Nephron (organoid): Measurements from ENCODE around the gene ENO2.

Experiments used
- H3K27ac Mint-ChIP-seq, 3 experiments: 2 replicates each; pipeline ENCODE4 v1.8.0; 2020; ENCODE audit warnings: mixed read lengths in 3 of 3, mild to moderate bottlenecking in 2 of 3, moderate library complexity in 1 of 3
- H3K27me3 Mint-ChIP-seq: 2 replicates; pipeline ENCODE4 v1.8.0; 2021; ENCODE audit warnings: low read depth, mild to moderate bottlenecking, moderate library complexity, mixed read lengths
- H3K36me3 Mint-ChIP-seq: 2 replicates; pipeline ENCODE4 v1.8.0; 2020; ENCODE audit warnings: low read depth, mixed read lengths
- H3K4me1 Mint-ChIP-seq: 2 replicates; pipeline ENCODE4 v1.8.0; 2020; ENCODE audit warnings: mixed read lengths
- H3K4me3 Mint-ChIP-seq, 3 experiments: 2 replicates each; pipeline ENCODE4 v1.8.0; 2020; ENCODE audit warnings: mild to moderate bottlenecking in 3 of 3, mixed read lengths in 3 of 3, moderate library complexity in 2 of 3
- H3K9me3 Mint-ChIP-seq: 2 replicates; pipeline ENCODE4 v1.8.0; 2020; ENCODE audit warnings: mixed read lengths
- TF ChIP-seq, protein P1 (sequence below), 3 experiments: fragments of 200-600 bp; sonication (generic); IDR thresholded peaks; one replicate each; pipeline ENCODE4 v1.5.0; 2021; ENCODE audit warnings: antibody characterized with exemption in 3 of 3; ENCODE audit not compliant: unreplicated experiment in 3 of 3

ENO2 gene

DNA sequence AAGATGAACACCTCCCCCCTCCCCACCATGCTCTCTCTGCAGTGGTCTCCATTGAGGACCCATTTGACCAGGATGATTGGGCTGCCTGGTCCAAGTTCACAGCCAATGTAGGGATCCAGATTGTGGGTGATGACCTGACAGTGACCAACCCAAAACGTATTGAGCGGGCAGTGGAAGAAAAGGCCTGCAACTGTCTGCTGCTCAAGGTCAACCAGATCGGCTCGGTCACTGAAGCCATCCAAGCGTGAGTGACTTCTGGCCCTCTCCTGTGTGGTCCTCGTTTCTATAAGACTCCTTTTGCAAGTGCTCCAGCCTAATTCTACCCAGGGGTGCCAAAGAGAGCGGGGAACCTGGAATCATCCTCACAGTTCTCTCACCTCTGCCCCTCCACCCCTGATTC, 7.2 kb downstream of the ENO2 start:
- TF ChIP-seq, protein P1, sequence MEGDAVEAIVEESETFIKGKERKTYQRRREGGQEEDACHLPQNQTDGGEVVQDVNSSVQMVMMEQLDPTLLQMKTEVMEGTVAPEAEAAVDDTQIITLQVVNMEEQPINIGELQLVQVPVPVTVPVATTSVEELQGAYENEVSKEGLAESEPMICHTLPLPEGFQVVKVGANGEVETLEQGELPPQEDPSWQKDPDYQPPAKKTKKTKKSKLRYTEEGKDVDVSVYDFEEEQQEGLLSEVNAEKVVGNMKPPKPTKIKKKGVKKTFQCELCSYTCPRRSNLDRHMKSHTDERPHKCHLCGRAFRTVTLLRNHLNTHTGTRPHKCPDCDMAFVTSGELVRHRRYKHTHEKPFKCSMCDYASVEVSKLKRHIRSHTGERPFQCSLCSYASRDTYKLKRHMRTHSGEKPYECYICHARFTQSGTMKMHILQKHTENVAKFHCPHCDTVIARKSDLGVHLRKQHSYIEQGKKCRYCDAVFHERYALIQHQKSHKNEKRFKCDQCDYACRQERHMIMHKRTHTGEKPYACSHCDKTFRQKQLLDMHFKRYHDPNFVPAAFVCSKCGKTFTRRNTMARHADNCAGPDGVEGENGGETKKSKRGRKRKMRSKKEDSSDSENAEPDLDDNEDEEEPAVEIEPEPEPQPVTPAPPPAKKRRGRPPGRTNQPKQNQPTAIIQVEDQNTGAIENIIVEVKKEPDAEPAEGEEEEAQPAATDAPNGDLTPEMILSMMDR (IDR thresholded peaks at IDR 0.05; ENCODE audit: unreplicated experiment in 3 of 3) = no peak
- Mint-ChIP-seq H3K4me1 (peaks cover 32% of the 10 kb centered on the region), H3K4me3 (no peak overlapping the region), H3K36me3 (peaks cover 4% of the 10 kb centered on the region), H3K27me3 (no peaks in the 10 kb centered on the region), H3K27ac (peak overlapping the region in 1 of 3 experiments; percentile 47), H3K9me3 (no peaks in the 10 kb centered on the region)

DNA sequence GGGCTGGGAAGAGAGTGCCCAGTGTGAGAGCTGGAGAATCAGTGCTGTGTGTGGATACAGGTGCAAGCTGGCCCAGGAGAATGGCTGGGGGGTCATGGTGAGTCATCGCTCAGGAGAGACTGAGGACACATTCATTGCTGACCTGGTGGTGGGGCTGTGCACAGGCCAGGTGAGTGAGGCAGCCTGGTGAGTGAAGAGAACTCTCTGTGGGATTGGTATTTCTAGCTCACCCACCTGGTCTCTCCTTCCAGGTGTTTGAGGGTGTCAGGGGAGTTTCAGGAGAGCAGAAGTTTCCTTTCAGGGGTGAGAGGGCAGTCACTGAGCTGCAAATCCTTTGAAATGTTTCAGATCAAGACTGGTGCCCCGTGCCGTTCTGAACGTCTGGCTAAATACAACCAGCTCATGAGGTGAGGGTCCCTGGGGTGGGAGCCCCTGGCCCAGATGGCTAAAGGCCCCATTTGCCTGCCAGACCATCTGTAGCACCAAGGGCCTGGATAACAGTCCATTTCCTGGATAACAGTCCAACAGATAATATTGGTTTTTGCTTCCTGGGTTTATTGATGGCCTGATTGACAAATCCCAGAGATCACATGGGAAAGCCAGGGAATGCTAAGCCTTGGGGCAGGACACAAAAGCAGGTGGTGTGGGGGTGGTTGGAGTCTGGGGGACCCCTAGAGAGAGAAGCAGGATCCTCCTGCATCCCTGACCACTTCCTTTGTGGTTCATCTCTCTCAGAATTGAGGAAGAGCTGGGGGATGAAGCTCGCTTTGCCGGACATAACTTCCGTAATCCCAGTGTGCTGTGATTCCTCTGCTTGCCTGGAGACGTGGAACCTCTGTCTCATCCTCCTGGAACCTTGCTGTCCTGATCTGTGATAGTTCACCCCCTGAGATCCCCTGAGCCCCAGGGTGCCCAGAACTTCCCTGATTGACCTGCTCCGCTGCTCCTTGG, 7.9 kb downstream of the ENO2 start:
- Mint-ChIP-seq H3K9me3 (no peaks in the 10 kb centered on the region), H3K27me3 (no peaks in the 10 kb centered on the region), H3K36me3 (peaks cover 4% of the 10 kb centered on the region), H3K27ac (peak overlapping the region in 2 of 3 experiments; percentile 16 to 100), H3K4me3 (no peak overlapping the region), H3K4me1 (peaks cover 40% of the 10 kb centered on the region)
- TF ChIP-seq, protein P1 (IDR thresholded peaks at IDR 0.05; ENCODE audit: unreplicated experiment in 3 of 3) = no peak

DNA sequence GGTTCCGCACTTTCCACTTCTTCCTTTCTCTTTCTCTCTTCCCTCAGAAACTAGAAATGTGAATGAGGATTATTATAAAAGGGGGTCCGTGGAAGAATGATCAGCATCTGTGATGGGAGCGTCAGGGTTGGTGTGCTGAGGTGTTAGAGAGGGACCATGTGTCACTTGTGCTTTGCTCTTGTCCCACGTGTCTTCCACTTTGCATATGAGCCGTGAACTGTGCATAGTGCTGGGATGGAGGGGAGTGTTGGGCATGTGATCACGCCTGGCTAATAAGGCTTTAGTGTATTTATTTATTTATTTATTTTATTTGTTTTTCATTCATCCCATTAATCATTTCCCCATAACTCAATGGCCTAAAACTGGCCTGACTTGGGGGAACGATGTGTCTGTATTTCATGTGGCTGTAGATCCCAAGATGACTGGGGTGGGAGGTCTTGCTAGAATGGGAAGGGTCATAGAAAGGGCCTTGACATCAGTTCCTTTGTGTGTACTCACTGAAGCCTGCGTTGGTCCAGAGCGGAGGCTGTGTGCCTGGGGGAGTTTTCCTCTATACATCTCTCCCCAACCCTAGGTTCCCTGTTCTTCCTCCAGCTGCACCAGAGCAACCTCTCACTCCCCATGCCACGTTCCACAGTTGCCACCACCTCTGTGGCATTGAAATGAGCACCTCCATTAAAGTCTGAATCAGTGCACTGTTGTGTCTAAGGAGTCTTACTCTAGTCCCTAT, 8.8 kb downstream of the ENO2 start:
- Mint-ChIP-seq H3K9me3 (no peaks in the 10 kb centered on the region), H3K27me3 (no peaks in the 10 kb centered on the region), H3K36me3 (no peaks in the 10 kb centered on the region), H3K4me3 (peak overlapping the region in 1 of 3 experiments; percentile 47), H3K27ac (peak overlapping the region; percentile 98 to 100 (median 100)), H3K4me1 (peaks cover 40% of the 10 kb centered on the region)
- TF ChIP-seq, protein P1 (IDR thresholded peaks at IDR 0.05; ENCODE audit: unreplicated experiment in 3 of 3) = no peak

DNA sequence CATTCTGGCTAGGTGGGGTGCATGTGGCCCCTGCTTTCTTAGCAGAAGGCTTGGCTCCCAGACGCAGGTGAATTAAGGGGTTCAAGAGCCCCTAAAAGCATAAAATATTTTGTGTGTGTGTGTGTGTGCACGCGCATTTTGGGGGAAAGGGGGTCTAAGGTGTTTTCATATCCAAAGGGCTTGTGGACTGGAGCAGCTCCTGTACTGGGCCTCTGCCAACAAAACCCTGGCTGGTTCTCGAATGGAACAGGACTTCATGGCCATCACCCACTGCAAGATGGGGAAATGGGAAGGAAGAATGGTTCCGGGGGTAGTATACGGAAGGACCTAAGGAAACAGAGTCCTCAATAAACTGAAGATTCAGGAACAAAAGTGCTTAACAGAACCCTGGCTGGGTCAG, 9.5 kb downstream of the ENO2 start:
- TF ChIP-seq, protein P1 (IDR thresholded peaks at IDR 0.05; ENCODE audit: unreplicated experiment in 3 of 3) = no peak
- no peaks in the 10 kb centered on the region for H3K27me3 Mint-ChIP-seq
- peak overlapping the region in 1 of 3 experiments; percentile 97 for H3K4me3 Mint-ChIP-seq
- H3K27ac Mint-ChIP-seq = peak overlapping the region; percentile 98 to 100 (median 100)
- no peaks in the 10 kb centered on the region for H3K9me3 Mint-ChIP-seq
- H3K4me1 Mint-ChIP-seq = peaks cover 44% of the 10 kb centered on the region
- H3K36me3 Mint-ChIP-seq = no peaks in the 10 kb centered on the region

DNA sequence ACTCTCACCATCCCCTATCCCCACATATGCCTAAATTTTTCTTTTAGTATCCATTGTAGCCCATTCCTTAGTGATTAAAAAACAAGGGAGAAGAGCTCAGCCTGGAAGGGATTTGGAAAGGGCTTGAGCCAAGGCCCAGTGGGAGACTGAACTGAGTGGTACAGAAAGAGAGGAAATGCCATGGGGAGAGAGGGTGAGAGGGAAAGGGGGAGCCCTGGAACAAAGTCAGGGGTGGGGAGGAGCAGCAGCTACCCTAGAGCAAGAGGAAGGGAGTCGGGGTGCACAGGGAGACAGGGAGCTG, 10.8 kb downstream of the ENO2 start:
- Mint-ChIP-seq H3K27me3 (no peaks in the 10 kb centered on the region), H3K36me3 (no peaks in the 10 kb centered on the region), H3K27ac (peak overlapping the region; percentile 98 to 100 (median 100)), H3K4me1 (peaks cover 57% of the 10 kb centered on the region), H3K9me3 (no peaks in the 10 kb centered on the region), H3K4me3 (peak overlapping the region; percentile 91 to 97 (median 96))
- TF ChIP-seq, protein P1 (IDR thresholded peaks at IDR 0.05; ENCODE audit: unreplicated experiment in 3 of 3) = no peak
